WERI-Rb-1 (cell line): ENCODE measurements around the gene MGARP.

Experiments
- DNase-seq: peaks from one replicate; pipeline ENCODE4 v3.0.0-alpha.2; 2020
- H3K27ac ChIP-seq: fragments of 250-450 bp; sonication (Bioruptor Pico); 2 replicates; pipeline ENCODE4 v1.5.1; 2020; ENCODE audit warnings: mild to moderate bottlenecking, moderate library complexity
- H3K27me3 ChIP-seq: fragments of 250-450 bp; sonication (Bioruptor Pico); 2 replicates; pipeline ENCODE4 v1.5.1; 2021; ENCODE audit warnings: mild to moderate bottlenecking, low read depth, moderate library complexity; ENCODE audit not compliant: insufficient read depth, severe bottlenecking
- H3K36me3 ChIP-seq: fragments of 250-450 bp; sonication (Bioruptor Pico); 2 replicates; pipeline ENCODE4 v1.5.1; 2020; ENCODE audit warnings: mild to moderate bottlenecking, moderate library complexity
- H3K4me3 ChIP-seq: 2 replicates; pipeline ENCODE4 v1.5.1; 2011; ENCODE audit warnings: low read depth, mild to moderate bottlenecking, control low read depth, low read length
- H3K9me3 ChIP-seq: fragments of 250-450 bp; sonication (Bioruptor Pico); 2 replicates; pipeline ENCODE4 v1.5.1; 2021; ENCODE audit warnings: mild to moderate bottlenecking, moderate library complexity; ENCODE audit not compliant: severe bottlenecking
- TF ChIP-seq, protein P1 (sequence below): IDR thresholded peaks from 2 replicates; pipeline ENCODE4 v1.5.1; 2011; ENCODE audit warnings: low read depth, mild to moderate bottlenecking, control low read depth, inconsistent platforms, low read length

Gene MGARP

DNA sequence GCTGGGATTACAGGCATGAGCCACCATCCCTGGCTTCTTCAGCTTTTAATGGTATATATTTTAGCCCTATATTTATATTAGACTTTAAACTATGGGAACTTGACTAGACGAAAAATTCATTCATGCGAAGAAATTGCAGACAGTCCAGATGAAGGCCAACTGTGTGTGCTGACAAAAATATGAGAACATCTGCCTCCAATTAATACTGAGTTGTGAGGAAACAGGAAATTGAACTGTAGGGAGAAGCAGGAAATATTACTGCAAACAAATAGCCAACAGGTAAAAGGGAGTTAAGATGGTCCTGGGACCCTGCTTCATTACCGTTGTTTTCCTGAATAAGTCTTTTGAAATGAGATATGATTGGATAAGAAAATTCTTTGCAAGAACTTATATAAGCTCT lies 26.3 kb downstream of the MGARP start:
- TF ChIP-seq, protein P1, sequence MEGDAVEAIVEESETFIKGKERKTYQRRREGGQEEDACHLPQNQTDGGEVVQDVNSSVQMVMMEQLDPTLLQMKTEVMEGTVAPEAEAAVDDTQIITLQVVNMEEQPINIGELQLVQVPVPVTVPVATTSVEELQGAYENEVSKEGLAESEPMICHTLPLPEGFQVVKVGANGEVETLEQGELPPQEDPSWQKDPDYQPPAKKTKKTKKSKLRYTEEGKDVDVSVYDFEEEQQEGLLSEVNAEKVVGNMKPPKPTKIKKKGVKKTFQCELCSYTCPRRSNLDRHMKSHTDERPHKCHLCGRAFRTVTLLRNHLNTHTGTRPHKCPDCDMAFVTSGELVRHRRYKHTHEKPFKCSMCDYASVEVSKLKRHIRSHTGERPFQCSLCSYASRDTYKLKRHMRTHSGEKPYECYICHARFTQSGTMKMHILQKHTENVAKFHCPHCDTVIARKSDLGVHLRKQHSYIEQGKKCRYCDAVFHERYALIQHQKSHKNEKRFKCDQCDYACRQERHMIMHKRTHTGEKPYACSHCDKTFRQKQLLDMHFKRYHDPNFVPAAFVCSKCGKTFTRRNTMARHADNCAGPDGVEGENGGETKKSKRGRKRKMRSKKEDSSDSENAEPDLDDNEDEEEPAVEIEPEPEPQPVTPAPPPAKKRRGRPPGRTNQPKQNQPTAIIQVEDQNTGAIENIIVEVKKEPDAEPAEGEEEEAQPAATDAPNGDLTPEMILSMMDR: no peak
- Histone ChIP-seq H3K27ac (no peak overlapping the region), H3K4me3 (no peak overlapping the region), H3K9me3 (no peaks in the 10 kb centered on the region), H3K36me3 (no peaks in the 10 kb centered on the region), H3K27me3 (no peaks in the 10 kb centered on the region)
- no peak for DNase-seq

DNA sequence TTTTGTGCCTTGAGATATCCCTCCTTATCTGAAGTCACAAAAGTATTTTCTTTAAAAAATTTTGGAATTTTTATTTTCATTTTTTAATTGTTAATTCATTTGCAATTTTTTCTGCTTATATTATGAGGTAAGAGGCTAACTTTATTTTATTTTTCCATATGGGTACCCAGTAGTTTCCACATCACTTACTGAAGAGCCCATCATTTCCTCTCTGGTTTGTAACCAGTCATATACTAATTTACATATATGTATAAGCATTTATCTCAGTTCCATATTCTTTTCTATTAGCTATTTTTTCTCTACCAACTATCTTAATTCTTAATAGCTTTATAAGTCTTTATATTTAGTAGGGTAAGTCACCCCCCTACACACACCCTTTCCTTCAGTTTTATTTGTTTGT lies 27.0 kb downstream of the MGARP start:
- no peak overlapping the region for H3K27ac ChIP-seq

DNA sequence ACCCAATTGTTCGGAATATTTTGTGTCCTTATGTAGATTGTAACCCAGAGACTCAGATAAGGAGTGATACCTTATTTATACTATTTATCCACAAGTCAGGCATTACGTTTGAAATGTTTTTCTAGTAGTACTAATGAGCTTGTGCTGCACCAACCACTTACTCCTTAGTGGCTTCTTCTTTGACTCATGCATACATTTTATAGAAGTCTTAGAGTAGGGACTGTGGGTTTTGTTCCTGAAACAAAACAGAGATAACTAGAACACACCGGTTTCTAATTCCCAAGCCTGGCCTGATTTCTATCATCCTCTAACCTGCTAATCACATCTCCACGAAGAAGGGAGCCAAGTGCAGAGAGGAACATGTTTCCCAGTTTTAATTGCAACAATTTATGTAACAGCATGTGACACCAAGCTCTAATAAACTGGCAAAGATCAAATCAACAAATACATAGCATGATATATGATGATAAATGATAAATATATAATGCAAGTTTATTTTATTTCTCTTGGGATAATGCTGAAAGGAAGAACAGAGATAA lies 32.3 kb downstream of the MGARP start:
- no peak for DNase-seq
- H3K27ac ChIP-seq: no peak overlapping the region; the same call in 1 of the 2 replicates
- no peaks in the 10 kb centered on the region for H3K27me3 ChIP-seq

More for the DNA sequence above, 27.0 kb downstream of the MGARP start:
- H3K36me3 ChIP-seq: no peaks in the 10 kb centered on the region
- TF ChIP-seq, protein P1: no peak
- H3K9me3 ChIP-seq: no peaks in the 10 kb centered on the region
- H3K4me3 ChIP-seq: no peak overlapping the region
- no peak for DNase-seq
- no peaks in the 10 kb centered on the region for H3K27me3 ChIP-seq

DNA sequence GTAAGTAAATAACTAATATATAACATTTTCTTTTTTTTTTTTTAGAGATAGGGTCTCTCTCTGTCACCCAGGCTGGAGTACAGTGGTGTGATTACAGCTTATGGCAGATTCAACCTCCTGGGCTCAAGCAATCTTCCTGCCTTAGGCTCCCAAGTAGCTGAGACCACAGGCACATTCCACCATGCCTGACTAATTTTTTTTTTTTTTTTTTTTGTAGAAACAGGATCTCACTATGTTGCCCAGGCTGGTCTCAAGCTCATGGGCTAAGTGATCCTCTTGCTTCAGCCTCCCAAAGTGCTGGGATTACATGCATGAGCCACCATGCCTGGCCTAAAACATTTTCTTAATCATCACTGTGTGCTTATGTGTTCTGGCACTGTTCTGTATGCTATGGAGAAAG lies 32.8 kb downstream of the MGARP start:
- Histone ChIP-seq H3K9me3 (no peaks in the 10 kb centered on the region), H3K27me3 (no peaks in the 10 kb centered on the region), H3K36me3 (no peaks in the 10 kb centered on the region), H3K4me3 (no peak overlapping the region), H3K27ac (no peak overlapping the region)
- DNase-seq: no peak
- TF ChIP-seq, protein P1: no peak

More for the DNA sequence above, 32.3 kb downstream of the MGARP start:
- Histone ChIP-seq H3K36me3 (no peaks in the 10 kb centered on the region), H3K4me3 (no peak overlapping the region), H3K9me3 (no peaks in the 10 kb centered on the region)
- TF ChIP-seq, protein P1: no peak

DNA sequence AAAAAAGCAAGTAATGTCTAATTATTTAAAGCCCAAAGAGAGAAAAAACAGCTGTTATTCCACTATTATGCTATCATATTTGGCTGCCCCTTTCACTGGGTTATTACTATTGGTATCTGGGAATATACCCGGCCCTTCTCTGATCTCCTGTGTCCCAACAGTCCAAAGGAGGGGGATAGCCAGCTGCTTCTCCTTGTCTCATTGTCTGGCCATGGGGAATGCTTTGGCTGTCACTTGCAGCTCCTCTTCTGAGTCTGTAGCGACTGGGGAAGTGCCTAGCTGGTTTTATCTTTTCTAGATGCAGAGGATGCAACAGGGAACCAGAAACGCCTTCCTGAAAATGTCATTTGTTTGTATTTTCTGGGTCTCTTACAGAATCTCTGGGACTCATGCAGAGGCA lies 33.9 kb downstream of the MGARP start:
- Histone ChIP-seq H3K27me3 (no peaks in the 10 kb centered on the region), H3K27ac (no peak overlapping the region), H3K4me3 (no peak overlapping the region), H3K36me3 (no peaks in the 10 kb centered on the region), H3K9me3 (no peaks in the 10 kb centered on the region)
- TF ChIP-seq, protein P1: no peak
- no peak for DNase-seq

DNA sequence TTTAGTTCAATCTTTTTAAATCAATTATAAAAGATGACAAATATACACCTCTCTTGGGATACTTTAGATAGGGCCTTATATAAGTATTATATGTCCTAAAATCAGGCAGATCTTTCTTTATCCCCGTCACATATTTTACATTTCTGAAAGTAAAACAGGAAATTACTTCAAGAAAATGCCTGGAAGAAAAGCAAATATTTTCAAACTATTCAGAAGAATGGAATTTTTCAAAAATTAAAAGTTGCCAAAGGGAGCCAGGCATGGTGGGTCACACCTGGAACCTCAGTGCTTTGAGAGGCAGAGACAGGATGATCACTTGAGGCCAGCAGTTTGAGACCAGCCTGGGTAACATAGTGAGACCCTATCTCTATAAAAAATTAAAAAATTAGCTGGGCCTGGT lies 34.4 kb downstream of the MGARP start:
- Histone ChIP-seq H3K4me3 (no peak overlapping the region), H3K27ac (no peak overlapping the region), H3K36me3 (no peaks in the 10 kb centered on the region), H3K9me3 (no peaks in the 10 kb centered on the region), H3K27me3 (no peaks in the 10 kb centered on the region)
- DNase-seq: no peak
- TF ChIP-seq, protein P1: no peak
